Measurements from ENCODE around the gene IPO4.

DNA sequence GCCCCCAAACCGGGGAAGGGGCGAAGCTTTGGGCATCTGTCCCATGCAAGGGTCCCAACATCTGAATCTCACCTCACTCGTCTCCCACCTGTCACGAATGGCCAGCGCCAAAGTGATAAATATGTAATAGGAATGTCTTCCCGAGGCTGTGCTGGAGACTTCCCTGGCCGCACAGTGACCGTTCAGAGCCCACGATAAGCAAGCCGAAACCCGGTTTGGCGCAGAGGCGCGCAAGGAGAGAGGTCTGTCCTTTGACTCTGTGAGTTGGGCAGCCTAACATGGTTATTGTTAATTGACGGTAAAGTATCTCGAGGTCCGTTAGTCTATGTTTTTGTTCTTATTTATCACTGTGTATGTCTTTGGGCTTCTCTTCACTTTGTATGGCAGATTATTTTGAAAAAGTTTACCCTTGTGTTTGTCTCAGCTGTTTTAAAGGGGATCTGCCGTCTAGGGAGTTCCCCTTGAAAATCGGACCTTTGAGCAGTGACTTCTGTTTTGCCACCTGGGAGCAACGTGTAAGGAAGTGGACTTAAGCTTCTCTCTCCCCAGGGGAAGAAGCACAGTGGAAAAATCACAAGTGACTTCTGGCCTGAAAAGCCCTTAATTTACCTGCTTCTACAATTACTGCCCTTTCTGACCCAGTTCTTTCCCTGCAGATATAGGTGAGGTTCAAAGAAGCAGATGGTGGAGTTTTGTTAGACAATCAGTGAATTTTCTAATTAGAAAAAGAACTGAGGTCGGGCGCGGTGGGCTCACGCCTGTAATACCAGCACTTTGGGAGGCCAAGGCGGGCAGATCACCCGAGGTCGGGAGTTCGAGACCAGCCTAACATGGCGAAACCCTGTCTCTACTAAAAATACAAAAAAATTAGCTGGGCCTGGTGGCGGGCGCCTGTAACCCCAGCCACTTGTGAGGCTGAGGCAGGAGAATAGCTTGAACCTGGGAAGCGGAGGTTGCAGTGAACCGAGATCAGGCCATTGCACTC, 7.7 kb upstream of the IPO4 start:
- TF ChIP-seq POLR2AphosphoS5 (IDR thresholded peaks at IDR 0.05; ENCODE audit: low read depth, low read length) (no peak; the same call in 1 of the 2 replicates), POLR2A (IDR thresholded peaks at IDR 0.05; ENCODE audit: low read depth, low read length) (no peak), TAF1 (IDR thresholded peaks at IDR 0.05; ENCODE audit: borderline replicate concordance, low read depth, low read length) (no peak)

Measured in GM12892 (cell line).